Endothelial cell of umbilical vein (primary cell): ENCODE results near the gene GNB1. TPM values are rescaled to one million over a fixed set of nuclear protein-coding genes. Genes with fewer than 3 reads are reported as not detected.

ENCODE experiments used
- BruUV-seq: library from RNA; stranded (reverse); fragments of 400-500 nt; replicated peaks from 2 replicates; lab custom pipeline; 2021; lab: Mats Ljungman, UMichigan
- CTCF ChIA-PET: fragments of 300-600, 350-600 bp; sonication (Branson Sonifier 250); formaldehyde crosslinking; loops from one replicate; lab custom pipeline; 2021; ENCODE audit warnings: antibody characterized with exemption, inconsistent platforms; lab: Charles Lee
- POLR2A ChIA-PET: fragments of 300-600, 350-600 bp; sonication (Branson Sonifier 250); formaldehyde crosslinking; loops from one replicate; lab custom pipeline; 2021; ENCODE audit warnings: antibody characterized with exemption, inconsistent platforms; lab: Charles Lee
- DNase-seq: peaks from one replicate; pipeline ENCODE4 v3.0.0-alpha.2; 2011; ENCODE audit warnings: low read depth, low spot score
- FAIRE-seq: peaks from 2 replicates; lab custom pipeline; 2011; peaks lifted over from hg19 to GRCh38; lab: Jason Lieb, UNC
- H2AFZ ChIP-seq: 2 replicates; pipeline ENCODE4 v1.6.0; 2012; ENCODE audit warnings: low read depth, low read length, control low read depth, inconsistent platforms
- H3K27ac ChIP-seq: 2 replicates; pipeline ENCODE4 v1.5.1; 2011; ENCODE audit warnings: low read depth, mild to moderate bottlenecking, control low read depth, low read length, moderate library complexity; ENCODE audit not compliant: insufficient read depth
- H3K27me3 ChIP-seq, 2 experiments: 2 replicates each; pipeline versions ENCODE4 v1.6.0 to v1.6.1; 2011; ENCODE audit warnings: low read length in 2 of 2, mixed read lengths in 1 of 2; ENCODE audit not compliant: control insufficient read depth in 2 of 2, insufficient read depth in 2 of 2
- H3K36me3 ChIP-seq, 2 experiments: 2 replicates in 1 of 2; 3 replicates in 1 of 2; pipeline ENCODE4 v1.5.1; 2011; ENCODE audit warnings: low read length in 2 of 2, mild to moderate bottlenecking in 1 of 2, moderate library complexity in 1 of 2; ENCODE audit not compliant: control insufficient read depth in 2 of 2, insufficient read depth in 2 of 2; ENCODE audit errors: extremely low read depth in 1 of 2
- H3K4me1 ChIP-seq: 3 replicates; pipeline ENCODE4 v1.5.1; 2011; ENCODE audit warnings: mild to moderate bottlenecking, low read length; ENCODE audit not compliant: control insufficient read depth, insufficient read depth; ENCODE audit errors: extremely low read depth
- H3K4me2 ChIP-seq: 2 replicates; pipeline ENCODE4 v1.6.1; 2011; ENCODE audit warnings: low read length, control low read depth, mixed read lengths; ENCODE audit not compliant: insufficient read depth
- H3K4me3 ChIP-seq, 3 experiments: fragments of 200-600 bp in 1 of 3; sonication (generic), shearing (Covaris generic) in 1 of 3; replicated peaks in 1 of 3; 2 replicates each; pipeline ENCODE4 v1.5.1; 2011 to 2016; ENCODE audit warnings: control low read depth in 3 of 3, low read length in 3 of 3, mild to moderate bottlenecking in 2 of 3, inconsistent platforms in 1 of 3, low read depth in 1 of 3, moderate library complexity in 1 of 3; ENCODE audit not compliant: insufficient read depth in 1 of 3
- H3K79me2 ChIP-seq: 2 replicates; pipeline ENCODE4 v1.6.0; 2012; ENCODE audit warnings: low read length, inconsistent platforms; ENCODE audit not compliant: control insufficient read depth, insufficient read depth
- H3K9ac ChIP-seq: replicated peaks from 2 replicates; pipeline ENCODE3; 2011; ENCODE audit warnings: low read length, control low read depth; ENCODE audit not compliant: insufficient read depth; ENCODE audit errors: extremely low read depth
- H3K9me1 ChIP-seq: replicated peaks from 3 replicates; pipeline ENCODE4 v1.6.0; 2011; ENCODE audit warnings: mild to moderate bottlenecking, low read length; ENCODE audit not compliant: control insufficient read depth, insufficient read depth; ENCODE audit errors: extremely low read depth
- H3K9me3 ChIP-seq: replicated peaks from 2 replicates; pipeline ENCODE4 v1.5.1; 2012; ENCODE audit warnings: low read length, inconsistent platforms; ENCODE audit not compliant: control insufficient read depth, insufficient read depth
- H4K20me1 ChIP-seq: replicated peaks from 2 replicates; pipeline ENCODE3; 2011; ENCODE audit warnings: mild to moderate bottlenecking, low read length; ENCODE audit not compliant: control insufficient read depth, insufficient read depth; ENCODE audit errors: extremely low read depth
- FOS ChIP-seq: IDR thresholded peaks from 2 replicates; pipeline ENCODE4 v1.6.1; 2011; ENCODE audit warnings: mild to moderate bottlenecking, low read length, moderate library complexity, borderline replicate concordance; ENCODE audit not compliant: insufficient read depth
- GATA2 ChIP-seq: IDR thresholded peaks from 2 replicates; pipeline ENCODE4 v1.7.0; 2011; ENCODE audit warnings: low read depth, mild to moderate bottlenecking, moderate library complexity, mixed read lengths, low read length; ENCODE audit not compliant: insufficient read length, insufficient read depth
- JUN ChIP-seq: IDR thresholded peaks from 2 replicates; pipeline ENCODE4 v1.6.1; 2011; ENCODE audit warnings: borderline replicate concordance, low read depth; ENCODE audit not compliant: insufficient read length, insufficient read depth
- MYC ChIP-seq: IDR thresholded peaks from one replicate; pipeline ENCODE4 v1.6.1; 2011; ENCODE audit warnings: mild to moderate bottlenecking, low read depth, low read length
- POLR2A ChIP-seq: IDR thresholded peaks from 2 replicates; pipeline ENCODE4 v1.6.1; 2012; ENCODE audit warnings: low read depth, mild to moderate bottlenecking, control low read depth, low read length
- POLR2AphosphoS5 ChIP-seq: IDR thresholded peaks from 2 replicates; pipeline ENCODE4 v1.6.1; 2012; ENCODE audit warnings: low read depth, mild to moderate bottlenecking, control low read depth, low read length, moderate library complexity; ENCODE audit not compliant: insufficient read depth
- dilution Hi-C: fragments of 300-500 bp; cut with MboI; formaldehyde crosslinking; loops from one replicate; pipeline ENCODE4 v1.15.0; 2019; ENCODE audit warnings: low sequenced_read_pairs; ENCODE audit not compliant: extremely low pct_ligation_motif_present
- intact Hi-C: fragments of 100-400 bp; cut with micrococcal nuclease; formaldehyde crosslinking; loops from one replicate; pipeline ENCODE4 v1.10.0; 2022
- polyA plus RNA-seq, 4 experiments: library from polyadenylated mRNA; depleted of rRNA in 3 of 4; stranded (reverse) in 3 of 4; unstranded in 1 of 4; fragments of >200 nt; gene quantifications; 2 replicates each; pipeline versions ENCODE4 v1.2.1 to v1.2.3, GENCODE V29; 2011 to 2012; ENCODE audit warnings: missing spikeins in 1 of 4
- total RNA-seq: library from RNA; stranded (reverse); gene quantifications from 2 replicates; pipeline ENCODE4 v1.2.3, GENCODE V29; 2021
- TF ChIP-seq, protein P1 (sequence below): IDR thresholded peaks from 2 replicates; pipeline ENCODE4 v1.6.1; 2011; ENCODE audit not compliant: insufficient read depth, insufficient read length

GNB1 gene
- total and polyA plus RNA-seq, 2 donors (not counting 3 experiments of a cell fraction or from before 2014, with no cell fraction given): 501 to 529 TPM

- H3K9me1 ChIP-seq: no peaks in the 10 kb centered on the region
- H4K20me1 ChIP-seq: no peaks in the 10 kb centered on the region
- peaks cover 16% of the 10 kb centered on the region for H3K4me1 ChIP-seq
- no peaks in the 10 kb centered on the region for H3K27me3 ChIP-seq
- BruUV-seq: no TSS peak
- dilution Hi-C loops: no loop called here
- H3K36me3 ChIP-seq: no peaks in the 10 kb centered on the region
- POLR2A ChIA-PET: no interaction called here
- no peaks in the 10 kb centered on the region for H3K9me3 ChIP-seq
- H3K4me3 ChIP-seq: peak within 1 kb of the TSS; percentile 53 to 88 (median 58)
- peak within 1 kb of the TSS; percentile 54 for H3K9ac ChIP-seq
- peak within 1 kb of the TSS; percentile 53 for H3K27ac ChIP-seq
- peaks cover 44% of the 10 kb centered on the region for H3K79me2 ChIP-seq
- CTCF ChIA-PET: no interaction called here
- no peak for FAIRE-seq
- TF ChIP-seq POLR2A (peak; percentile 55), MYC (no peak), GATA2 (no peak), FOS (no peak), POLR2AphosphoS5 (peak; percentile 78), JUN (no peak)
- TF ChIP-seq, protein P1, sequence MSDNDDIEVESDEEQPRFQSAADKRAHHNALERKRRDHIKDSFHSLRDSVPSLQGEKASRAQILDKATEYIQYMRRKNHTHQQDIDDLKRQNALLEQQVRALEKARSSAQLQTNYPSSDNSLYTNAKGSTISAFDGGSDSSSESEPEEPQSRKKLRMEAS: peak; percentile 60
- DNase-seq: peak; percentile 55
- intact Hi-C loops: no loop called here
- peak within 1 kb of the TSS; percentile 73 for H2AFZ ChIP-seq
- H3K4me2 ChIP-seq: peak within 1 kb of the TSS; percentile 88
Observed at GRCh38 chr1:1777950-1778662, 112.8 kb downstream of the GNB1 start, which contains the start of gene NADK. Gene NADK, minus strand, starts transcription at chr1:1778470. Its CDS starts 13,064 bp downstream, at chr1:1765406.

DNA sequence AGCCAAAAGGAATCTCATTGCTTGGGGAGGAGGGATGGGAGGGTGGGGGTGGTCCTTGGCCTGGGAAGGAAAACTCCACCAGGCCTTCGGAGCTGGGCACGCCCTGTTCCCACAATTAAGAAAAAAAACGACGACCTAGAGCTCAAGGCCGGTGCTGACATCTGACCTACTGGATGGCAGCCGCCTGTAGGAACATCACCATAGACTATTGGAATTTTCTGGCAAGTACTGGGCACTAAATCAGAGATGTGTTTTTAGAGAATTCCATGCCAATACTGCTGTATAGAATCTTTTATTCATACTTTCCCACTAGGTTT, 113.3 kb downstream of the GNB1 start:
- intact Hi-C loops: no loop called here
- H3K36me3 ChIP-seq: no peaks in the 10 kb centered on the region
- peaks cover 46% of the 10 kb centered on the region for H3K79me2 ChIP-seq
- DNase-seq (no peak), FAIRE-seq (peak; percentile 70)
- no TSS peak for BruUV-seq
- no peaks in the 10 kb centered on the region for H3K9me1 ChIP-seq
- H3K27me3 ChIP-seq: no peaks in the 10 kb centered on the region
- H3K4me1 ChIP-seq: peaks cover 11% of the 10 kb centered on the region
- dilution Hi-C loops: no loop called here
- H2AFZ ChIP-seq: peak overlapping the region; percentile 73
- no peaks in the 10 kb centered on the region for H3K9me3 ChIP-seq
- CTCF ChIA-PET: interaction anchor here (1.1 to 2.1 kb wide), 2 partner anchors 9 to 128 kb away, joined by 4 to 10 read pairs; no protein-coding TSS in a partner anchor
- H3K9ac ChIP-seq: peak overlapping the region; percentile 54
- peak overlapping the region; percentile 88 for H3K4me2 ChIP-seq
- H3K27ac ChIP-seq: peak overlapping the region; percentile 53
- TF ChIP-seq, protein P1: no peak
- TF ChIP-seq POLR2A: peak; percentile 17
- H4K20me1 ChIP-seq: no peaks in the 10 kb centered on the region
- POLR2A ChIA-PET: no interaction called here
- peak overlapping the region; percentile 53 to 88 (median 58) for H3K4me3 ChIP-seq
